Effector CD4-positive, alpha-beta T cell (primary cell): ENCODE results near the gene CEBPG.

Source experiments
- DNase-seq: peaks from one replicate; pipeline ENCODE4 v3.0.0-alpha.2; 2020

The CEBPG gene

GRCh38 chr19:33407140-33407551, 33.6 kb downstream of the CEBPG start:
- DNase-seq: no peak

- no peak for DNase-seq
Measured at GRCh38 chr19:33407716-33408115, 34.2 kb downstream of the CEBPG start.

GRCh38 chr19:33408116-33408515, 34.6 kb downstream of the CEBPG start:
- no peak for DNase-seq

GRCh38 chr19:33408538-33409434, 35.3 kb downstream of the CEBPG start:
- DNase-seq: no peak

- no peak for DNase-seq
Measured at GRCh38 chr19:33409906-33410685, 36.6 kb downstream of the CEBPG start.

GRCh38 chr19:33410915-33411401, 37.4 kb downstream of the CEBPG start:
- no peak for DNase-seq

- no peak for DNase-seq
Measured at GRCh38 chr19:33411621-33412180, 38.2 kb downstream of the CEBPG start.

GRCh38 chr19:33412601-33413425, 39.3 kb downstream of the CEBPG start:
- no peak for DNase-seq

- DNase-seq: no peak
Measured at GRCh38 chr19:33413426-33413725, 39.9 kb downstream of the CEBPG start.

GRCh38 chr19:33413868-33414666, 40.6 kb downstream of the CEBPG start:
- no peak for DNase-seq

GRCh38 chr19:33414667-33415605, 41.4 kb downstream of the CEBPG start:
- no peak for DNase-seq

GRCh38 chr19:33416307-33417215, 43.1 kb downstream of the CEBPG start:
- peak; percentile 65 for DNase-seq

- DNase-seq: no peak
Measured at GRCh38 chr19:33417751-33418150, 44.2 kb downstream of the CEBPG start.

GRCh38 chr19:33418461-33418860, 45.0 kb downstream of the CEBPG start:
- no peak for DNase-seq

- DNase-seq: no peak
Measured at GRCh38 chr19:33418871-33419787, 45.6 kb downstream of the CEBPG start.

GRCh38 chr19:33419788-33420130, 46.2 kb downstream of the CEBPG start:
- DNase-seq: no peak

GRCh38 chr19:33420821-33421220, 47.3 kb downstream of the CEBPG start:
- no peak for DNase-seq

- no peak for DNase-seq
Measured at GRCh38 chr19:33421368-33421767, 47.9 kb downstream of the CEBPG start.
